ENCODE measurements around the gene AP2B1.

GRCh38 chr17:35729405-35729833, 142.3 kb downstream of the AP2B1 start:
- TF ChIP-seq, protein P1, sequence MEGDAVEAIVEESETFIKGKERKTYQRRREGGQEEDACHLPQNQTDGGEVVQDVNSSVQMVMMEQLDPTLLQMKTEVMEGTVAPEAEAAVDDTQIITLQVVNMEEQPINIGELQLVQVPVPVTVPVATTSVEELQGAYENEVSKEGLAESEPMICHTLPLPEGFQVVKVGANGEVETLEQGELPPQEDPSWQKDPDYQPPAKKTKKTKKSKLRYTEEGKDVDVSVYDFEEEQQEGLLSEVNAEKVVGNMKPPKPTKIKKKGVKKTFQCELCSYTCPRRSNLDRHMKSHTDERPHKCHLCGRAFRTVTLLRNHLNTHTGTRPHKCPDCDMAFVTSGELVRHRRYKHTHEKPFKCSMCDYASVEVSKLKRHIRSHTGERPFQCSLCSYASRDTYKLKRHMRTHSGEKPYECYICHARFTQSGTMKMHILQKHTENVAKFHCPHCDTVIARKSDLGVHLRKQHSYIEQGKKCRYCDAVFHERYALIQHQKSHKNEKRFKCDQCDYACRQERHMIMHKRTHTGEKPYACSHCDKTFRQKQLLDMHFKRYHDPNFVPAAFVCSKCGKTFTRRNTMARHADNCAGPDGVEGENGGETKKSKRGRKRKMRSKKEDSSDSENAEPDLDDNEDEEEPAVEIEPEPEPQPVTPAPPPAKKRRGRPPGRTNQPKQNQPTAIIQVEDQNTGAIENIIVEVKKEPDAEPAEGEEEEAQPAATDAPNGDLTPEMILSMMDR (conservative IDR thresholded peaks at IDR 0.05), result no peak
- TF ChIP-seq ZFX (IDR thresholded peaks at IDR 0.05), result no peak
